Activated CD8-positive, alpha-beta memory T cell treated with anti-CD3 and anti-CD28 coated beads for 36 hours (primary cell): ENCODE data around the gene GABARAPL2. TPM values are rescaled to one million over a fixed set of nuclear protein-coding genes. Genes with fewer than 3 reads are reported as not detected.

Experiments
- CTCF ChIA-PET: fragments of 350-600 bp; sonication (Branson Sonifier 250); formaldehyde crosslinking; loops from one replicate; lab custom pipeline; 2021; ENCODE audit warnings: antibody characterized with exemption; lab: Charles Lee
- POLR2A ChIA-PET: fragments of 350-600 bp; sonication (Branson Sonifier 250); formaldehyde crosslinking; loops from one replicate; lab custom pipeline; 2021; ENCODE audit warnings: antibody characterized with exemption; lab: Charles Lee
- total RNA-seq, 2 experiments: library from RNA; stranded (reverse); gene quantifications; one replicate each; pipeline ENCODE4 v1.2.3, GENCODE V29; 2021

GABARAPL2 gene
- total RNA-seq, 2 experiments from 2014 or later = 69.9 to 71.8 TPM

DNA sequence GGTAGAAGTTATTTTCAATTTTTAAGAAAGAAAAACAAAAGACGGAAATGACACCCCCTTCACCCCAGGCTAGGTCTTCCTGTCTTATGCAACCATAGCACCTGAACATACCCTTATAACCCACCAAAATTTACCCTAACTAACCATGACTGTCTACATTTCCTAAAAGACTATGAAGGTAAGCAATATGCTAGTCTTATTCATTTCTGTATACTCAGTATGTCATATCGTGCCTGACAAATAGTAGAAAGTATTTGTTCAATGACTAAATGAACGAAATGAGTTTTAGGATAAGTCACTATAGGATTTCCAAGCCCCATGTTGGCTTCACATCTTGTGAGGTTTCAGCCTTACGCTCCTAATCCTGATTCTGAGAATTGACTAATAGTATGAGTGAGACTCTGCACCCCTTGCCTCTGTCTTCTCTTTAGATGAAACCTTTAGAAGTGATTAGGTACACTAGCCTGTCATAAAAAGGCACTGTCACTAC is 50.4 kb downstream of the GABARAPL2 start:
- ChIA-PET POLR2A (interaction anchor here (2.5 kb wide), 1 partner anchor 32 kb away, joined by 11 read pairs; the partner anchor contains the start of genes KARS1 and TERF2IP), CTCF (interaction anchor here (1.8 kb wide), 1 partner anchor 100 kb away, joined by 7 read pairs; no protein-coding TSS in a partner anchor)

DNA sequence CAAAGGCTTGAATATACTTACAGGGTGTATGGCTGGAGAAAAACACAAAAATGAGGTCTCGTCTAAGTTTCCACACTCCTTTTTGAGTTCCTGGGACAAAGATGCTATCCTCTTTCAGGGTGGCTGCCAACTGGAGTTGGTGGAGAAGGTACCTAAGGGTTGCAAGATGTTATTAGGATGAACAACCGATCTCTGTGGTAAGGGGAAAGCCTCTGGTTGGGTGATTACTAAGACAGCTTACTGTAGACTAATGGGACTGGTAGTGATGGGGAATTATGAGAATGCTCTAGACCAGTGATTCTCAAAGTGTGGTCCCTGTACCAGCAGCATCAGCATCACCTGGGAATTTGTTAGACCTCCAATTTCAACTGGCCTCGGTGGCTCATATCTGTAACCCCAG is 50.9 kb downstream of the GABARAPL2 start:
- POLR2A ChIA-PET = interaction anchor here (2.5 kb wide), 1 partner anchor 31 kb away, joined by 11 read pairs; the partner anchor contains the start of genes KARS1 and TERF2IP
- CTCF ChIA-PET = interaction anchor here (1.0 kb wide), 1 partner anchor 31 kb away, joined by 6 read pairs; the partner anchor contains the start of gene TERF2IP

DNA sequence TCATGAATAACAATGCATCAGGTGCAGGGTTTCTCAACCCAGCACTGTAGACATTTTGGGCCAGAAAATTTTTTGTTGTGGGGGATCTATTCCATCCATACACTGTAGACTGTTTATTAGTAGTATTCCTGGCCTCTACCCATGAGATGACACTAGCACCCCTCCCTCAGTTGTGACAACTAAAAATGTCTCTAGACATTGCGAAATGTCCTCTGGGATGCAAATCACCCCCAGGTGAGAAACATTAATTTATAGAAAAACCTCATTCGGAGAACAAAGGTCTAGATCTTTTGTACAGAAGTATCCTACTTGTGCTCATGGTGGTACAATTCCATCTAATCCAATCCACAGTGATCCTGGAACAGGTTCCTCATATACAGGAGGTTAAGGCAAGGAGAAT is 52.6 kb downstream of the GABARAPL2 start:
- ChIA-PET POLR2A (interaction anchor here (2.5 kb wide), 1 partner anchor 29 kb away, joined by 11 read pairs; the partner anchor contains the start of genes KARS1 and TERF2IP), CTCF (no interaction called here)

DNA sequence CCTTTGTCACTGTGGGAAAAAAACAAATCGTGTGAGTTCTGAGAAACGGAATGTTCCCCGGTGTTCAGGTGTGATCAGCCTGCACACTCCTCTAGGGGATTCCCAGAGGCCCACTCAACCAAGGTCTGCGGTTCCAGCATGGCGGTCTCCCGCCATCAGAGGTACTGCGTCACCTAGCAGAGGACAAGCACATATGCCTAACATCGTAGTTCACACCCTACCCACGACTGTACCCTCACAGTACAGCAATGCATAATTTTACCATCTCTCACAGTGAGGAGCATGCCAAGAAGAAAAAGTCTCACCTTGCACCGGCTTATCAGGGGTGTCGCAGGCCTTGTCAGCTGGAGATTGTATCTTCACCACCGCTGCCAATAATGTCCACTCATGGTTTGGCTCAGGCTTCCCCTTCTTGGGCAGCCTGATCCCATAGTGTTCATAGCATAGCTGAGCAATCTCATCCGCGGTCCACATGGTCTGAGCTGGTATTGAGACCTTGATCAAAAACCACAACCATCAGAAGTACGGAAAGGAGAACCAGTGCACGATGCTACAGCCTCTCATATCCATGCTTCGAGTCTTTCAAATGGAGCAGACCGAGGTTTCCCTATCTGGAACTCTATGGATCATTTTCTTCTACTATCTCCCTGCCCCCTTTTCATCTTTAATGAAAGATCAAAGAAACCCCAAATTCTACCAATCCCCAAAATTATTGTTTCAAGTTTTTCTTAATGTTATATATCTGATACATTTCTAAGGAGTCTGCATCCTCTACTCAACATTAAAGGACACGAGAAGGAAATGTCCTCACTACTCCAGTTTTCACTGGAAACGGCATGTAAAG is 54.4 kb downstream of the GABARAPL2 start:
- ChIA-PET CTCF (interaction anchor here (0.7 to 1.1 kb wide), 3 partner anchors 52 to 103 kb away, joined by 3 to 4 read pairs (median 3); no protein-coding TSS in a partner anchor), POLR2A (interaction anchor here (0.6 to 4.6 kb wide), 4 partner anchors 28 to 187 kb away, joined by 3 to 80 read pairs (median 5); partner anchors contain the start of genes CFDP1, KARS1 and TERF2IP)

DNA sequence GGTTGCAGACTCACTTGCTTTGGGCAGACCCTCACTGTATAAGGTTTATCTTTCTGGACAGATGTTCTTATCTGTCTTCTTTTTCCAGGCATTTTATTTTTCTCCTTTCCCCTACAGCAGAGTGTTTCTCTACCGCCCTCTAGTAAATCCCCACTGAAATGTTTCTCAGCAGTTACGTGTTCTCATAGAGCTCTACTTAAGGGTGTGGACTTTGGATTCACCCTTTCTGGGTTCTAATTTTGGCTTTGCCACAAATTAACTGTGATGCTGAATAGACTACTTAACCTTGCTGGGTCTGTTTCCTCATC is 54.9 kb downstream of the GABARAPL2 start:
- CTCF ChIA-PET = interaction anchor here (1.0 to 2.6 kb wide), 3 partner anchors 27 to 510 kb away, joined by 3 to 20 read pairs (median 4); partner anchors contain the start of genes KARS1 and TERF2IP
- POLR2A ChIA-PET = interaction anchor here (1.0 to 4.6 kb wide), 4 partner anchors 27 to 1569 kb away, joined by 4 to 80 read pairs (median 6); partner anchors contain the start of genes KARS1, TERF2IP and TMEM170A

DNA sequence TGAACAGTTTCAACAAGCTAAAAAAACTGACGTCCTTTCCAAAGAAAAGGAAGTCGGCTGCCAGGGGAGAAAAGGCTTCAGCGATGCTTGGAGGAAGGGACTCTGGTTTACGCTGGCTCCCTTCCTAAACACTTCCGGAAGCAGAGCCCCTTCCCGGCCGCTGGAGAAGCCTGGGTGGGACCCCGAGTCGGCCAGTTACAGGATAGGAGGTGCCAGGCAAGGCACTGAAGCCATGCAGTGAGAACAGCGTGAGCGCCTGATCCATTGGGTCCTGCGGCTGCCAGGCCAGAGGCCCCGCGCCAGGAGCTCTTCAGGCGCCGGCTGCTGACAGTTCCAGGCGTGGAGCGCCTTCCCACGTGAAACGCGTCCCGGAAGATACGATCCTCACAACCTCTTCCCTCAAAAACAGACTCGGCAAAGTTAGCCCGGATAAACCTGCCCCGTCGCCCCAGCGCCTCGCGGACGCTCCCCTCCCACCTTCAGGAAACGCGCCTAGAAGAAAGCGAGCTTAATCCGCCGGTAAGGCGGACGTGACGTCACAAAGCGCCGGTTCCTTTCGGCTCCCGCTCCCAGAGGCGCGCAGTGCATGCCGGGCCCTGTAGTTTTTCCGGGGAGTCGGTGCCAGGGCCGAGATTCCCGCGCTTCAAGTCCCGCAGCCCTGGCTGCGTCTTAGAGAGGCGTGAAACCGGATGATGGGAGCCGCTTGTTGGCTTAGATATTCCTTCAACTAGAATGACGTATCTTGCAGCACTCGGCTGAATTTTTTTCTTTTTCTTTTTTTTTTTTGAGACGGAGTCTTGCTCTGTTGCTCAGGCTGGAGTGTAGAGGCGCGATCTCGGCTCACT is 56.8 kb downstream of the GABARAPL2 start, which contains the start of gene ADAT1:
Gene ADAT1, minus strand, starts transcription at position 521 of the 845 bp plus-strand sequence. CDS start 2,482 bp downstream, outside the sequence.
- ChIA-PET CTCF (interaction anchor here (0.8 to 2.6 kb wide), 7 partner anchors 16 to 151 kb away, joined by 3 to 20 read pairs (median 4); partner anchors contain the start of genes KARS1 and TERF2IP), POLR2A (interaction anchor here (0.6 to 4.6 kb wide), 11 partner anchors 22 to 190 kb away, joined by 3 to 80 read pairs (median 5); partner anchors contain the start of genes GABARAPL2, KARS1, TERF2IP and TMEM231)

DNA sequence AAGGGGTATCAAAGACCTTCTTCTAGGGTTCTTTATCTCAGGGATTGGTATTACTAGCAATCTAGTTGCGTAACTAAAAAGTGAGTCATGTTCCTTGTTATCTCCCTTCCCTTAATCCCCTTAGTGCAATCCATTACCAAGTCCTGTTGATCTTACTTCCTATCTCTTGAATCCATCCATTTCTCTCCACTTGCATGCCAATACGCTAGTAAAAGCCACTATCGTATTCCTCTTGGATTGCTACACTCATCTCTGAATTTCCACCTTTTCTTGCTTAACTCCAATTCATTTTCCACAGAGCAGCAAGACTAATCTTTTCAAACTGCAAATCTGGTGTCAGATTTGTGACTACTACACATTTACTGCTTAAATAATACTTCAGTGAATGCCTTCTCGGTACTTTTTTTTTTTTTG is 58.7 kb downstream of the GABARAPL2 start:
- CTCF ChIA-PET = no interaction called here
- POLR2A ChIA-PET = no interaction called here

DNA sequence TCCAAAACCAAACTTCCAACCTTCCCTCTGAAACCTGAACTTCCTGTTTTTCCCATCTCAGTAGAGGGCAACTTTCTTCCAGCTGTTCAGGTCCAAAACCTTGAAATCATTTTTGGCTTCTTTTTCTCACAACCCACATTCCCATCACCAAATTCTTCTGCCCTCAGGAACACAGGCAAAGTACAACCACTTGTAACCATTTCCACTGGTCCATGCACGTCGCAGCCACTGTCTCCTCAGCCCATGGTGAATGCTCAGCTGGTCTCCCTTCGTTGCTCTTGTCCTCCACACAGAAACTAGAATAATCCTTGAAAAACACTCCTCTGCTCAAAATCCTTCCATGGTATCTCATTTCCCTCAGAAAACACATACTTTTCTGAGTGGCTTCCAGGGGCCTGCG is 60.6 kb downstream of the GABARAPL2 start:
- CTCF ChIA-PET = no interaction called here
- POLR2A ChIA-PET = no interaction called here

Other genes with a start within 250 kb of the GABARAPL2 start
- gene CFDP1, start 132.9 kb upstream of the GABARAPL2 start, total RNA-seq = 10 to 100 TPM; 34.2 to 38.5 TPM
- gene TMEM170A, start 101.7 kb upstream of the GABARAPL2 start, total RNA-seq = 10 to 100 TPM; 38.0 to 42.7 TPM
- under 1 TPM; 0.04 to 0.06 TPM for gene CHST6, start 70.9 kb upstream of the GABARAPL2 start, total RNA-seq
- under 1 TPM; 0.27 to 0.44 TPM for gene CHST5, start 30.3 kb upstream of the GABARAPL2 start, total RNA-seq
- 1 to 10 TPM; 6.0 to 6.4 TPM for gene TMEM231, start 10.1 kb upstream of the GABARAPL2 start, total RNA-seq
- 10 to 100 TPM; 53.5 to 57.2 TPM for gene ADAT1, start 56.9 kb downstream of the GABARAPL2 start, total RNA-seq
- gene KARS1, start 81.3 kb downstream of the GABARAPL2 start, total RNA-seq = 100 to 1,000 TPM; 321 to 325 TPM
- 10 to 100 TPM; 78.2 to 84.4 TPM for gene TERF2IP, start 81.4 kb downstream of the GABARAPL2 start, total RNA-seq
- not detected for gene CPHXL2, start 110.6 kb downstream of the GABARAPL2 start, total RNA-seq
- not detected for gene DUXB, start 135.1 kb downstream of the GABARAPL2 start, total RNA-seq
- gene CPHXL, start 160.1 kb downstream of the GABARAPL2 start, total RNA-seq = not detected